HG02798 (cell line): ENCODE data around the gene NR5A2.
A peak's percentile ranks its signal among the peaks of the same experiment; 100 is the strongest.

Source experiments
- ATAC-seq: cut with Tn5 transposase; IDR thresholded peaks from one replicate; pipeline ENCODE4 v1.9.1; 2021; ENCODE audit warnings: mild to moderate bottlenecking; ENCODE audit not compliant: unreplicated experiment, poor library complexity

The NR5A2 gene

DNA sequence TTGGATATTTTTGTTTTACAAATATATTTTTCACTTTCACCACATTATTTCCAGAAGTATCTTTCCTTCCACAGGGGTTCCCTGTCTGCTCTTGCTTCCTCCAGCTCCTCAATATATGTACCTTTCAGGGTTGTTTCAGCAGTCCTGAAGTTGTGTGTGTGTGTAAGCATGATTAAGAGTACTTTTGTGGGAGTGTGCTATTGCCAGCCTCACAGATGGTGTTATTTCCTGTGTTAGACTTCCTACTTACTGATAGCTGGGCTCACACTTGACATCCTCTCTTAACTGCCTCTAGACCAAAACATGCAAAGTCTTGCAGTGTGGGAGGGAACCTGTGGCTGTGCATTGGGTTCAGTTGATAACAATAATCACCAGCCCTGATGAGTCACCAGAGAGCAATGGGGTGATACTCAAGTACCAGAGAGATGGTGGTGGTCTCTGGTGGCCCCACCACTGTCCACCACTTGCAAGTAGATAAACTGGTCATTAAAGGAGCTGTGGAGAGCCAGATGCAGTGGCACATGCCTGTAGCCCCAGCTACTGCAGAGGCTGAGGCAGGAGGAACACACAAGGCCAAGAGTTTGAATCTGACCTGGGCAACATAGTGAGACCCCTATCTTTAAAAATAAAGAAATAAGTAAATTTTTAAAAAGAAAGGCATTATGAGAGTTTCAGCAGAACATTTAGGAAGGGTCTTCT lies 126.7 kb downstream of the NR5A2 start:
- ATAC-seq: peak; percentile 88

DNA sequence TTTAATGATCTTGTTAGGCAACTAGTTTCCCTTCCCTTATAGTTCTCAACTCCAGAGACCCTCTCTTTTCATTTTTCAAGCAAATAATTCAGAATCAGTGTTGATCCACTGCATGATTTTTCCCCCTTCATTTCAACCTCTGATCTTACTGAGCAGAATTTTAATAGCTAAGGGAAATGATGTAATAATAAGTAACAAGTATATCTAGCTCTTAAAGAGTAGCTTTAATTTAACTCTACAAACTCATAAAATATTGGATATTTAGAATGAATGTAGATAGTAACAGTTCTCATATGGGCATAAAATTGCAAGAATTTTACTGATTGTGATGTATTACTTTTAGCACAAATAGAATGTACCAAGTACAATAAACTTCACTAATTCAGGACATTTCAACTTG lies 130.2 kb downstream of the NR5A2 start:
- no peak for ATAC-seq

DNA sequence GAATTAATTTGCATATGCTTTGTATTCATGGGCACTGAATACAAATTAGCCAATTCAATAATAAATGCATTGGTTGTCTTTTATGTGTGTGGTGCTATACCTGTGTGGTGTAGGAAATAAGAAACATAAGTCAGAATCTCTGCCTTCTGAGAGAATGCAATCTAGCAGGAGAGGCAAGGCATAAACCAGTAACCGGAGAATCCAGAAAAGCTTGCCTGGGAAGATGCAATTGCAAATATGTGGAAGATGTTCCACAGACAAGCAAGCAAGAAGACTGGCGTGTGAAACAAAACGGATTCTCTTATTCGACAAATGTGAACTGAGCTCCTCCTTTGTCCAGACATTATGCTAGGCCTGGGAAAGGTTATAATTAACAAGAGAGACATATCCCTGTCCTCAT lies 134.3 kb downstream of the NR5A2 start:
- no peak for ATAC-seq

DNA sequence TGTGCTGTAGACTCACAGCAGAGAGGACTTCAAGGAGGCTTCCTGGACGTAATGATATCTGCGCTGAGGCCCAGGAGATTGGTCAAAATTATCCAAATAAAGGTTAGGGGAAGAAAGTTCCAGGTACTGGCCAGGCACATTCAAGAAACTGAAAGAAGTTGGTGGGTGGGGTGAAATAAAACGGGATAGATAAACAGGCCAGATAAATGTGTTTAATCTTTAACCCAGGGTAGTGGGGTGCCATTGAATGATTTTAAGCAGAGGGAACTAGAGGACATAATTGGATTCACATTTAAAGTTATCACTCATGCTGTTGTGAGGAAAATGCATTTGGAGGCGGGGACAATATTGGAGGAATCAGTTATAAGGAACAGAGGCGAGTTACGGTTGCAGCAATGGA lies 134.7 kb downstream of the NR5A2 start:
- no peak for ATAC-seq

DNA sequence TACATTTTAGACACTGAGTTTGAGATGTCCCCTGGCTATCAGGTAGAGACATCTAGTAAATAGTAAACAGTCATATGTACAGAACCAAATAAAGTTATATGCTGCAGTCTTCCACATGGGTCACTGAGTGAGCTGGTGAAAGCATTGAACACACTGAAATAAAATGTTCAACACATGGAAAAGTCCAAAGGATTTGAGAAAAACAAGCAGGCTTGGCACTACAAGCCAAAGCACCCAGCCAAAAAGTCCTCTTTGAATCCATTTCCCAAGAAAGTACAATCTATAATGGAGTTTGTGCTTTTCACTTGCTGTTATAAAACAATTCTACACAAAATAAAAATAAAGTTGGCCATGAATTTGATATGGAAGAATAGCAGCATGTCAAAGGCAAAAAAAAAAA lies 135.4 kb downstream of the NR5A2 start:
- no peak for ATAC-seq

DNA sequence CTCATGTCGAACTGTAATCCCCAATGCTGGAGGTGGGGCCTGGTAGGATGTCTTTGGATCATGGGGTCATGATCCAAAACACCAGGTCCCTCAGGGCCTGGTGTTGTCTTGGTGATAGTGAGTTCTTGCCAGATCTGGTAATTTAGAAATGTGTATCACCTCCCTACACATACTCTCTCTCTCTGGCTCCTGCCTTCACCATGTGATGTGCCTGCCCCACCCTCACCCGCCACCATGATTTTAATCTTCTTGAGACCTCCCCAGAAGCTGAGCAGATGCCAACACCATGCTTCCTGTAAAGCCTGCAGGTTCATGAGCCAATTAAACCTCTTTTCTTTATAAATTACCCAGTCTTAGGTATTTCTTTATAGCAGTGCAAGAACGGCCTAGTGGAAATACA lies 136.4 kb downstream of the NR5A2 start:
- ATAC-seq: no peak

DNA sequence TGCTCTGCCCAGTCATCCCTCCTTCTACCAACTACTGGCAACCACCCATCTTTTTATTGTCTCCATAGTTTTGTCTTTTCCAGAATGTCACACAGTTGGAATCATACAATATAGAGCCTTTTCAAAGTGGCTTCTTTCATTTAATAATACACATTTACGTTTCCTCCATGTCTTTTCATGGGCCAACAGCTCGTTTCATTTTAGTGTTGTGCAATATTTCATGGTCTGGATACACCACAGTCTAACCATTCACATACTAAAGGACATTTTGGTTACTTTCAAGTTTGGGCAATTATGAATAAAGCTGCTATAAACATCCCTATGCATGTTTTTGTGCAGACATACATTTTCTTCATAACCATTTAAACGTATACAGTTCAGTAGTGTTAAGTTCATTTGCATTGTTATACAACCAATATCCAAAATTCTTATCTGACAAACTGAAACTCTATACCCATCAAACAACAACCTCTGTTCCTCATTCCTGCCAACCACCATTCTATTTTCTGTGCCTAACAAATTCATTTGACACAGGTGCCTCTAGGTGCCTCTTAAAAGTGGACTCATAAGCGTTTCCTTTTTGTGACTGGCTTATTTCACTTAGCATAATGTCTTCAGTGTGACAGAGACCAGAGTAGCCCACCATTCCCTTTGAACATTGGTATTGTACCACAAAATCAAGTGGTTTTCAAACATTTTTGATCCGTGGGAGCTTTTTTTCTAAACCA lies 138.1 kb downstream of the NR5A2 start:
- no peak for ATAC-seq

DNA sequence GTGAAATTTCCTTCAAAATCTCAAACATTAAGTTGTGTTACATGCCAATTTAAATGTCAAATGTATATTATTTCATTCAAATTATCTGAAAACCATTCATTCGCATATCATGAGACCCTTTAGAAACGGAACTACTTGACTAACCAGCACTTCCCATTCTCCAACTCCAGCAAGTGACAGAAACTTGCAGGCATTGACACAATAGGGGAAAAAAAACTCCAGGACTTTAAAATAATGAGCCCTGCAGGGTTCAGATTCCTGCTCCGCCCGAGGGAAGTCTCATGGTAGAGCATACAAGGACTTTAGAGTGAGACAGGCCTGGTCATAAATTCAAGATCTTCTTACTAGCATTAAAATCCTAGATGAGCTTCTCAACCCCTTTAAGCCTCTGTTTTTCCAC lies 138.9 kb downstream of the NR5A2 start:
- ATAC-seq: no peak

DNA sequence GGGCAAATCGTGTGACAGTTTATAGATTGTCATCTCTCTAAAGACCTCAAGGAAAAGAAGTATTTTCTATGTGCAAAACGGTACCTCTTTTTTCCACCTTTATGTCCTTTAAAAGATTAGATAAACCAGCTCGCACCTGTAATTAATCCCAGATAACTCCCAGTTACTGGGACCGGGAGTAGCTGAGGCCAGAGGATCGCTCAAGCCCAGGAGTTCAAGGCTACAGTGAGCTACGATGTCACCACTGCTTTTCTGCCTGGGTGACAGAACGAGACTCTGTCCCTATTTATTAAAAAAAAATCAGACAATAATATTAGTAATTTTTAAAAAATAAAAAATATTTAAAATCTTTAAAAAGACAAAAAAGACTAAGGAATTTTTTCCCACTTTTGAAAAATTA lies 141.4 kb downstream of the NR5A2 start:
- no peak for ATAC-seq

DNA sequence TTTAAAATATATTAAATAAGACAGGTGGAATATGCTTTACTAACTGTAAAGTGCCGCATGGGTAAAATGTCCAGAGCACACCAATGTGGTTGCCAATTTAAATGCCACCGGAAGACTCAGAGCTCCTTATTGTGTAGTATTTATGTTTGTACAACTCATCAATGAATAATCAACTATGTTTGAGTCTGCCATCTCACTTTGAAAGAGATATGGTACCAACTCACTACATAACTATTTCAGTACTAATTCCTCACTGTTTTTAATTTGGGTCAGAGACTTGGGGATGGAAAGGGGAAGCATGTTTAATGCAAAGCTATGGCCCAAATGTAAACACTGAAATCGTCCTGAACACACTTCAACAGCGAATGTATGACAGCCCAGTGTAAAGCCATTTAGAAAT lies 144.8 kb downstream of the NR5A2 start:
- ATAC-seq: no peak

DNA sequence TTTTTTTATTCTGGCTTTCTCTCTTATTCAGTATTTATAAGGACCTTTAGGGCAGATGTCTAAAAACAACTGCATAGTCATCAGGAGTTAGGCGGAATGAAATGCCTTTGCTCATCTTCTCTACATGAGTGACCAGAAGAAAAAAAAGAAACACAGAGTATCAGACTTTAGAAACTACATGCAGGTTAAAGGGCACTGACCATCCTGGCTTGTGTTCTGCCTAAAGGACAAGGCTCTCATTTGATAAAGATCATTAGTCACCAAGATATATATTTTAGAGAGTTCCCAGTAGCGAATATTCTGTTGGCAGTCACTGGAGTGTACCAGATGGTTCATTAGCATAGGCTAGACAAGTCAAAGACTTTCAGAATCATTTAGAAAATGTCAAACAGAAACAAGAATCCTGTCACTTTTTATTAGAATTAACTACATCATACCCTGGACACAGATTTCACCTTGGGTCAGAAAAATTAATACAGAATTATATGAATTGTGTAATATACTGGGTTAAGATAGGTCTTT lies 145.6 kb downstream of the NR5A2 start:
- ATAC-seq: no peak

DNA sequence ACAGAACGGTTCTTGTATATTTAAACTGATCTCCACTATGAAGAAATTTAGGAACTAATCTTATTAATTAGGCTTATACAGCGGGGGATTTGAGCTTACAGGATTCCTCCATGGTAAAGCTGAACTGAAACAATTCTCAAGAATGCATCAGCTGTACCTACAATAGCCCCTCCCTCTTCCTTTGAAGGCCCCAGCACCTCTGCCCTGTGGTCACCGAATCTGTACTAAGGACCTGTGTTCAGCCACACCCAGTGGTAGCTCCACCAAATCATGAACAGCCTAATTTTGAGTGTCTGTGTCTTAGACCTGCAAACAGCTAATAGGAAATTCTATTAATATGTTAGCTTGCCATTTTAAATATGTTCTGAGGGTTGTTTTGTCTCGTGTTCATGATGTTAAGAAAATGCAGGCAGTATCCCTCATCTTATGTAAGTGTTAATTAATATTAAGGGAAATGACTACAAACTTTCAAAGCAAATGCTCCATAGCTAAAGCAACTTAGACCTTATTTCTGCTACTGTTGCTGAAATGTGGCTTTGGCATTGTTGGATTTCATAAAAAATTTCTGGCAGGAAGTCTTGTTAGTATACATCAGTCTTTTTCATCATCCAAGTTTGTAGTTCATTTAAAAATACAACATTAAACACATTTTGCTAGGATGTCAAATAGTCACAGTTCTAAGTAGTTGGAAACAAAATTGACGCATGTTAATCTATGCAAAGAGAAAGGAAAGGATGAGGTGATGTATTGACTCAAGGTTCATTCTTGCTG lies 147.2 kb downstream of the NR5A2 start:
- ATAC-seq: no peak

DNA sequence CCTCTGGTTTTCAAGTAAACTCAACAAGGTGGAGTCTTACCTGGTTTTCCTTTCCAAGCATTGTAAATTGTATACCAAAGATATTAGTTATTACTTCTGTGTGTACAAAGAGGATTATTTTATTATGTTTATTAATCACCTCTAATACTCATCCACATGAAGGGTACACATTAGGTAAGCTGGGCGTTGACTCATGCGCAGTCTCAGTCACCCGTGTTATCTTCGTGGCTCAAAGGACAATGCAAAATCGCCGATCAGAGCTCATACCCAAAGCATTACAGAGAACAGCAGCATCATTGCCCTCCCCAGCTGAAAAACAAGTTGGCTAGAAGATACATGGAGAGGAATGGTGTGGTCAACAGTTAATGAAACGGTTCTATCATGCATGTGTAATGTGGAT lies 148.7 kb downstream of the NR5A2 start:
- ATAC-seq: no peak

DNA sequence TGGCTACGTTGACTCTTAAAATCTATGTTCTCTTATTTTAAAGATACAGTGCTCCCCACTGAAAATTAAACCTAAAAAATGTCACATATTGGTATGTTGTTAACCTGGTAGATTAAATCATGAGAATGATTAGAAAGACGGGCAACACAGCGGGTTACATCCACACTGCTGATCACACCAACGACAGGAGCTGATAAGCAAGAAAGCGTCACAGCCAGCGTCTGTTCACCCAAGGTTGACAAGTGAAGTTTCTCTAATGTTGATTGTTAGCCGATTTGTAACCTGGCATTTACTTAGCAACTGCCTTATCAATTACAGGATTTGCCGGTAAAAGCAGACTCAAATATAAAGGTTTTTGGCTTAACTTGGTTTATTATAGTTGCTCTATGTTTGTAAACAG lies 149.3 kb downstream of the NR5A2 start:
- no peak for ATAC-seq

DNA sequence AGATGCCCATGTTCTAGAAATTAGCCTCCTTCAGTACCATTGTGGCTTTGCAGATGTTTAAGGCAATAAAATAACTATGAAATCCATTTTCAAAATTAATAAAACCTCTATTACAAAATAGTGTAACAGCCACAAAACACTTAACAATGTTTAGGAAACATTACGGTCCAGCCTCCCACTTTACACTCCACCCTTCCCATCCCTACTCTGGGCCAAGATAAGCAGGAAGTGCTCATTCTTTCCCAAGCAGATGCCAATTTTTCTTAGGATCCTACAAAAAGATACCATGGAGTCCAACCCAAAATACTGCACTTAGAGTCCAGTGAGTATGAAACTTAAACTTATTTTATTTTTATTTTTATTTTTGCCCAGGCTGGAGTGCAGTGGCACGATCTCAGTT lies 150.8 kb downstream of the NR5A2 start:
- no peak for ATAC-seq

DNA sequence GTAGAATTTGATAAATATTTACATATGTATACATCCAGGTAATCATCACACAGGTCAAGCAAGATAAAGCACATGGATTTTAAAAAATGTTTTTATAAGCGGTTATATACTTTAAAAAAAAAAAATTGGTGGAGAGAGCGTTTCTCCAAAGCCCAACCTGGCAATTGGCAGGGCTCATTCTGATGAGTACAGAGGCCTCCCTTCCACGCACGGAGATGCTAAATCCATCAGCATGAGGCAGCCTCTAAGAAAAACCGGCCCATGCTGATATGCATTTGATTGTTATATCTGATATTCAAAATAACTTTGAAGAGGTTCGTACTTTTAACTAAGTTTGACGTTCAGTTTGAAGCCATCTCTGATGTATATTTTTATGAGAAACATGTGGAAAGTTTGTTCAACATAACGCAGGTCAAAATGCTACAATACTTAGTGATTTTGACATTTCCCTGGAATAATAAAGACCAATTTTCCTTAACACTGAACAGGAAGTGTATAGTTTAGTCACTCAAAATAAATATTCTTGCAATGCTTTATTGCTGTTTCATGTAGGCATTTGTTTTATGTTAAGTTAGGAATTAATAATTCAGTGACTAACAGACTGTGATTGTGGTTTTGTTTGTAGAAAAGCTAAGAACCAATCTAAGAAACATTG lies 151.7 kb downstream of the NR5A2 start:
- ATAC-seq: no peak

DNA sequence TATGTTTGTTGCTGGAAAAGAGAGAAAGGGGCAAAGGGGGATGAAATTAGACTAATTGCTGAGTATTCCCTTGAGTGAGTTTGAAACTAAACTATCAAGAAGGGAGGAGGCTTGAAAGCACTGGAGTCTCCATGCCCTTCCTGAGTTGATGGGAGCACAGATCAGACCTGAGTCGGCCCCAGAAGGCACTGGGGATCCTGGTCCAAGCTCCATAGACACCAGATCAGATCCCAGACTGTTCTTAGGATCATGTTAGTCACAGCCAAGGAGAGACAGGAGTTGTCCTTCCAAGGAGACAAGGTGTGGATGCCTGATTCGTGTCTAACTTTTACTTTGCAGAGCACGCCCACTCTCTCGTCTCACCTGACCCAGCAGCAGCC lies 152.3 kb downstream of the NR5A2 start:
- ATAC-seq: no peak

DNA sequence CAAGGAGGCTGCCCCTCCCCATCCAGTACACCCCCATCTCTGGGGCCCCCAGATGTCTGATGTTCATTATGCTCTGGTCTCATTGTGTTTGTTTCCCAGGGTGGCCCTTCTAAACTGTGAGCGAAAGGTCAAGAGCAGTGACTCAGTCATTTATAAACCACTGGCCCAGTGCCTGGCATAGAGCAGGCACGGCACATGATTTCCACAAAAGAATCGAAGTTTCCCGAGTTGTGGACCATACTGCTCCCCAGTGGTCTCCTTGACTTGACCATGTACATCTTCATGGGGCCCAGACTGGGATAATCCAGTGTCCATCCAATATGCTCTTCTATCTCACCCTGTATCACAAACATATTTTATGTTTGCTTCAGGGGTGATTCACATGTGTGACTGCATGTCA lies 153.3 kb downstream of the NR5A2 start:
- ATAC-seq: no peak

DNA sequence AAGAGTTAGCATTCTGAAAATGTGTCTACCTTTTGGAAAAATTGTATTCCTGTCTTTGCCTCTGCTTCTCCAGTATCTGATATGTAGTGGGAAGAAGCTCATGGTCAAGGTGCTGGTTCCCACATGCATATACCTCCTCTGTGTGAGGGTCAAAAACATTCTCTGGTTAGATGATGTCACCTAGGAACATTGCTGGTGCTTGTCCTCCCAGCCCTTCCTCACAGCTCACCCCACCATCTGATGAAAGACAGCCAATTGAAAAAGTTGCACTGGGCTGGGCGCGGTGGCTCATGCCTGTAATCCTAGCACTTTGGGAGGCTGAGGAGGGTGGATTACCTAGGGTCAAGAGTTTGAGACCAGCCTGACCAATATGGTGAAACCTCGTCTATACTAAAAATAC lies 154.4 kb downstream of the NR5A2 start:
- no peak for ATAC-seq

DNA sequence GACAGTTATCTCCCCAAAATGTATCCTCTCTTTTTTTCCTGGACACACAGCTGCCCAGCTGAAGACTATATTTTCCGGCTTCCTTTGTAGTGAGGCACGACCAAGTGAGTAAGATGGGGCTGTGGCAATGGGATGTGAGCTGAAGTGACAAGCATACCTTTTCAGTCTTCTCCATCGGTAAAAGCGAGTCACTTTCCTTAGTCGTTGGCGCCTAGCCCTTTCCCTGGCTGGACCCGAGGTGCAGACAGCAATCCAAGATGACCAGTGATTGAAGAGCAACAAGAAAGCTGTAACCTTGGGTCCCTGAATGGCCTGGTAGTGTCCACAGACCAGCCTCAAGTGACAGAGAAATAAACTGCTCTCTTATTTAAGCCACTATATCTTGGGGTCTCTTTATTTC lies 155.2 kb downstream of the NR5A2 start:
- ATAC-seq: no peak

DNA sequence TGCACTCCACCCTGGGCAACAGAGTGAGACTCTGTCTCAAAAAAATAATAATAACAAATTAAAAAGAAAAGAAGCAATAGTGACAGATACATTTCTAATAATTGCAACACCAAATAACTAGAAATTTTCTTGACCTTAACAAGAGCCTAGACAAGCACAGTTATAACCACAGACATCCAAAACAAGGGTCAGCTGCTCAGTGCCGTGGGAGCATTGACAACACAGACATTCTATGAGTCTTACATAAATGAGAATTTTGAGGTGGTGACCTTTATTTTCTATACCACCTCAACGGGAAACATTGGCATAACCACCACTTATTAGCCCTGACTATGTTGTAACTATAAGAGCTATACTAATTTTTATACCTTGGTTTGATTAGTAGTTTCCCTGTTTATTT lies 156.1 kb downstream of the NR5A2 start:
- no peak for ATAC-seq
